Stomach (tissue), 4 donors: Measurements from ENCODE around the gene TTK.

Experiments used
- EP300 ChIP-seq: sonication (generic); formaldehyde crosslinking; IDR thresholded peaks from one replicate; pipeline ENCODE4 v1.6.1; 2017; ENCODE audit warnings: antibody characterized with exemption
- POLR2A ChIP-seq, 4 donors: fragments of 450-650 bp; IDR thresholded peaks; one replicate each; pipeline ENCODE4 v1.6.1; 2016; ENCODE audit warnings: antibody characterized with exemption in 4 of 4, control low read depth in 2 of 4, mild to moderate bottlenecking in 1 of 4, moderate library complexity in 1 of 4
- POLR2AphosphoS5 ChIP-seq, 3 donors: sonication (generic); formaldehyde crosslinking; IDR thresholded peaks; one replicate each; pipeline ENCODE4 v1.6.1; 2016; ENCODE audit warnings: antibody characterized with exemption in 3 of 3
- TF ChIP-seq, protein P1 (sequence below), 7 experiments: fragments of 450-650 bp in 4 of 7; fragments of 200-600 bp in 3 of 7; sonication (generic) in 3 of 7; IDR thresholded peaks; one replicate each; pipeline ENCODE4 v1.5.1; 2016 to 2019; ENCODE audit warnings: antibody characterized with exemption in 7 of 7, control low read depth in 2 of 7, mild to moderate bottlenecking in 1 of 7

DNA sequence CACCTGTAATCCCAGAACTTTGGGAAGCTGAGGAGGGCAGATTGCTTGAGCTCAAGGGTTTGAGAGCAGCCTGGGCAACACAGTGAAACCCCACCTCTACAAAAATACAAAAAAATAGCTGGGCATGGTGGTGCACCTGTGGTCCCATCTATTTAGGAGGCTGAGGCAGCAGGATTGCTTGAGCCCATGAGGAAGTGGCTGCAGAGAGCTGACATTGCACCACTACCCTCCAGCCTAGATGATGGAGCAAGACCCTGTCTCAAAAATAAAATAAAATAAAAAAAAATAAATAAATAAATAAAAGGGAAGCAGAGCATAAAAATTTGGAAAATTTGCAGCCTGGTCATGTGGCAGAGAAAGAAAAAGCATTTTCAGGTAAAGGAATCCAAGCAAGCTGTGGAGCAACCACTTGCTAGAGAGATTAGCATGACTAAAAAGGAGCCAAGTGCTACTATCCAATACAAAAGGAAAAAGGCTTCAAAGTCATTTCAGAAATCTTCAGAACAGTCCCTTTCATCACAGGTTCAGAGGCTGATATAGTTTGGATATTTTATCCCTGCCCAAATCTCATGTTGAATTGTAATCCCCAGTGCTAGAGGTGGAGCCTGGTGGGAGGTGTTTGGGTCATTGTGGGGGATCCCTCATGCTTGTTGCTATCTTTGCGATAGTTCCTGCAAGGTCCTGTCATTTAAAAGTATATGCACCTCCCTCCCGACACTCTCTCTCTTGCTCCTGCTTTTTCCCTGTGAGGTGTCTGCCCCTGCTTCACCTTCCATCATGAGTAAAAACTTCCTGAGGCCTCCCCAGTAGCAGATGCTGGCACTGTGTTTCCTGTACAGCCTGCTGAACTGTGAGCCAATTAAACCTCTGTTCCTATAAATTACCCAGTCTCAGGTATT is 11.2 kb upstream of the TTK start:
- TF ChIP-seq, protein P1, sequence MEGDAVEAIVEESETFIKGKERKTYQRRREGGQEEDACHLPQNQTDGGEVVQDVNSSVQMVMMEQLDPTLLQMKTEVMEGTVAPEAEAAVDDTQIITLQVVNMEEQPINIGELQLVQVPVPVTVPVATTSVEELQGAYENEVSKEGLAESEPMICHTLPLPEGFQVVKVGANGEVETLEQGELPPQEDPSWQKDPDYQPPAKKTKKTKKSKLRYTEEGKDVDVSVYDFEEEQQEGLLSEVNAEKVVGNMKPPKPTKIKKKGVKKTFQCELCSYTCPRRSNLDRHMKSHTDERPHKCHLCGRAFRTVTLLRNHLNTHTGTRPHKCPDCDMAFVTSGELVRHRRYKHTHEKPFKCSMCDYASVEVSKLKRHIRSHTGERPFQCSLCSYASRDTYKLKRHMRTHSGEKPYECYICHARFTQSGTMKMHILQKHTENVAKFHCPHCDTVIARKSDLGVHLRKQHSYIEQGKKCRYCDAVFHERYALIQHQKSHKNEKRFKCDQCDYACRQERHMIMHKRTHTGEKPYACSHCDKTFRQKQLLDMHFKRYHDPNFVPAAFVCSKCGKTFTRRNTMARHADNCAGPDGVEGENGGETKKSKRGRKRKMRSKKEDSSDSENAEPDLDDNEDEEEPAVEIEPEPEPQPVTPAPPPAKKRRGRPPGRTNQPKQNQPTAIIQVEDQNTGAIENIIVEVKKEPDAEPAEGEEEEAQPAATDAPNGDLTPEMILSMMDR (IDR thresholded peaks at IDR 0.05) = no peak
- TF ChIP-seq EP300 (no peak), POLR2AphosphoS5 (IDR thresholded peaks at IDR 0.05) (no peak), POLR2A (IDR thresholded peaks at IDR 0.05) (no peak)
